Right lobe of liver (tissue), 4 donors: ENCODE data around the gene BCL2L1.

Experiments used
- CTCF ChIP-seq, 4 donors: fragments of 200-600 bp in 3 of 4; fragments of 450-650 bp in 1 of 4; IDR thresholded peaks; one replicate each; pipeline versions ENCODE4 v1.5.1 to v1.8.0; 2016 to 2022; ENCODE audit warnings: antibody characterized with exemption in 4 of 4, mild to moderate bottlenecking in 2 of 4
- POLR2A ChIP-seq: fragments of 450-650 bp; IDR thresholded peaks from one replicate; pipeline ENCODE4 v1.6.1; 2017; ENCODE audit warnings: antibody characterized with exemption, mild to moderate bottlenecking
- donor health status: DM: no; HTN: no; CAD: no.
- donor health status: DM: no; HTN: no; CAD: no.
- donor health status: DM: no; HTN: yes; CAD: no.

GRCh38 chr20:31758521-31758920 lies 35.9 kb upstream of the BCL2L1 start:
- TF ChIP-seq CTCF (IDR thresholded peaks at IDR 0.05) (no peak), POLR2A (no peak)
